Measurements from ENCODE around the gene SLC2A5.

- no peak for TF ChIP-seq REST (IDR thresholded peaks at IDR 0.05; ENCODE audit: insufficient read depth in 1 of 2, low read depth in 2 of 2, low read length in 2 of 2)
- no peak for TF ChIP-seq FOXP2 (optimal IDR thresholded peaks at IDR 0.05; ENCODE audit: borderline replicate concordance, extremely low read depth, extremely low read length, insufficient read depth)
- TF ChIP-seq POLR2AphosphoS5 (IDR thresholded peaks at IDR 0.05; ENCODE audit: low read depth, low read length): no peak
- TF ChIP-seq SIN3A (IDR thresholded peaks at IDR 0.05; ENCODE audit: borderline replicate concordance, insufficient read depth, low read length): no peak
These were observed 28.7 kb upstream of the SLC2A5 start for GRCh38 chr1:9097947-9098705.

All from PFSK-1 (cell line).